ENCODE data around the gene PEAK1.

DNA sequence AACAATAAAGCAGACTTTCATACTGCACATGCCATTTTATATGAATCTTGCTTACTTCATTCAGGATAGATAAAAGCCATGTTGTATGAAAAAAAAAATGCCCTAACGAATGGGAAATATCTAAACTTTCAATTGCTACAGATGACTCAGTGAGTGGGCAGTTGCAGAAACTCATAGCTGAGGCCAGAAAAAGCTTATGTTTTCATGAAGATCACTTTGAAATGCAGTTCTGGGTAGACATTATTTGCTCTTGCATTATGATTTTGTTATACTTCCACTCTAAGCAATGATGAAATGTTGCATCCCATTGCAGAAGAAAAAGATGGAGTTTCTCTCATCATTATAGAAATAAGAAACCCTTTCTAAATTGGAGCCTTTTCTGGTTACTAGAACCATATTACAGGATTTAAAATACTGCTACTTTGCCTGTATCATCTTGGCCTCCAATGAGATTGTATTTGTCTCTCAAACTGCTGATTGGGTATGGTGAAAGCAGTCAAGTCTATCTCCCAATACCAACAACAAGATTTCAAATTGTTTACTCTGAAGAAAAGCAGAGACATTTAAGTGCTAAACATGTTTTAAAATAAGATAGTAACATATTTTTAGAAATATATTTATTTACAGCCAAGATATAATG is 17.0 kb downstream of the PEAK1 start:
- TF ChIP-seq, protein P1, sequence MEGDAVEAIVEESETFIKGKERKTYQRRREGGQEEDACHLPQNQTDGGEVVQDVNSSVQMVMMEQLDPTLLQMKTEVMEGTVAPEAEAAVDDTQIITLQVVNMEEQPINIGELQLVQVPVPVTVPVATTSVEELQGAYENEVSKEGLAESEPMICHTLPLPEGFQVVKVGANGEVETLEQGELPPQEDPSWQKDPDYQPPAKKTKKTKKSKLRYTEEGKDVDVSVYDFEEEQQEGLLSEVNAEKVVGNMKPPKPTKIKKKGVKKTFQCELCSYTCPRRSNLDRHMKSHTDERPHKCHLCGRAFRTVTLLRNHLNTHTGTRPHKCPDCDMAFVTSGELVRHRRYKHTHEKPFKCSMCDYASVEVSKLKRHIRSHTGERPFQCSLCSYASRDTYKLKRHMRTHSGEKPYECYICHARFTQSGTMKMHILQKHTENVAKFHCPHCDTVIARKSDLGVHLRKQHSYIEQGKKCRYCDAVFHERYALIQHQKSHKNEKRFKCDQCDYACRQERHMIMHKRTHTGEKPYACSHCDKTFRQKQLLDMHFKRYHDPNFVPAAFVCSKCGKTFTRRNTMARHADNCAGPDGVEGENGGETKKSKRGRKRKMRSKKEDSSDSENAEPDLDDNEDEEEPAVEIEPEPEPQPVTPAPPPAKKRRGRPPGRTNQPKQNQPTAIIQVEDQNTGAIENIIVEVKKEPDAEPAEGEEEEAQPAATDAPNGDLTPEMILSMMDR (conservative IDR thresholded peaks at IDR 0.05; ENCODE audit: low read depth, low read length), result no peak
- no peak for TF ChIP-seq EZH2 (IDR thresholded peaks at IDR 0.05; ENCODE audit: borderline replicate concordance, low read depth, low read length, poor library complexity, severe bottlenecking)
